Omental fat pad (tissue), 4 donors: ENCODE data around the gene SFXN4. TPM values are rescaled to one million over a fixed set of nuclear protein-coding genes. Genes with fewer than 3 reads are reported as not detected.
A peak's percentile ranks its signal among the peaks of the same experiment; 100 is the strongest.

Source experiments
- ATAC-seq: fragments of 150-250 bp; one replicate; pipeline ENCODE4 v1.9.1; 2016; ENCODE audit warnings: mild to moderate bottlenecking, moderate library complexity; ENCODE audit not compliant: low FRiP score
- DNase-seq: peaks from one replicate; pipeline ENCODE4 v3.0.0-alpha.2; 2019; ENCODE audit warnings: low spot score
- total RNA-seq, 4 donors: library from RNA; depleted of rRNA; stranded (reverse); fragments of >200 nt; gene quantifications; one replicate each; pipeline ENCODE4 v1.1.0, GENCODE V29; 2016
- TF ChIP-seq, protein P1 (sequence below), 3 donors: fragments of 450-650 bp; IDR thresholded peaks; one replicate each; pipeline ENCODE4 v1.5.1; 2016 to 2017; ENCODE audit warnings: antibody characterized with exemption in 3 of 3, mild to moderate bottlenecking in 3 of 3, moderate library complexity in 2 of 3

SFXN4 gene, protein sequence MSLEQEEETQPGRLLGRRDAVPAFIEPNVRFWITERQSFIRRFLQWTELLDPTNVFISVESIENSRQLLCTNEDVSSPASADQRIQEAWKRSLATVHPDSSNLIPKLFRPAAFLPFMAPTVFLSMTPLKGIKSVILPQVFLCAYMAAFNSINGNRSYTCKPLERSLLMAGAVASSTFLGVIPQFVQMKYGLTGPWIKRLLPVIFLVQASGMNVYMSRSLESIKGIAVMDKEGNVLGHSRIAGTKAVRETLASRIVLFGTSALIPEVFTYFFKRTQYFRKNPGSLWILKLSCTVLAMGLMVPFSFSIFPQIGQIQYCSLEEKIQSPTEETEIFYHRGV
- 10 to 100 TPM; 17.1 to 30.1 (median 24.2) TPM for total RNA-seq

DNA sequence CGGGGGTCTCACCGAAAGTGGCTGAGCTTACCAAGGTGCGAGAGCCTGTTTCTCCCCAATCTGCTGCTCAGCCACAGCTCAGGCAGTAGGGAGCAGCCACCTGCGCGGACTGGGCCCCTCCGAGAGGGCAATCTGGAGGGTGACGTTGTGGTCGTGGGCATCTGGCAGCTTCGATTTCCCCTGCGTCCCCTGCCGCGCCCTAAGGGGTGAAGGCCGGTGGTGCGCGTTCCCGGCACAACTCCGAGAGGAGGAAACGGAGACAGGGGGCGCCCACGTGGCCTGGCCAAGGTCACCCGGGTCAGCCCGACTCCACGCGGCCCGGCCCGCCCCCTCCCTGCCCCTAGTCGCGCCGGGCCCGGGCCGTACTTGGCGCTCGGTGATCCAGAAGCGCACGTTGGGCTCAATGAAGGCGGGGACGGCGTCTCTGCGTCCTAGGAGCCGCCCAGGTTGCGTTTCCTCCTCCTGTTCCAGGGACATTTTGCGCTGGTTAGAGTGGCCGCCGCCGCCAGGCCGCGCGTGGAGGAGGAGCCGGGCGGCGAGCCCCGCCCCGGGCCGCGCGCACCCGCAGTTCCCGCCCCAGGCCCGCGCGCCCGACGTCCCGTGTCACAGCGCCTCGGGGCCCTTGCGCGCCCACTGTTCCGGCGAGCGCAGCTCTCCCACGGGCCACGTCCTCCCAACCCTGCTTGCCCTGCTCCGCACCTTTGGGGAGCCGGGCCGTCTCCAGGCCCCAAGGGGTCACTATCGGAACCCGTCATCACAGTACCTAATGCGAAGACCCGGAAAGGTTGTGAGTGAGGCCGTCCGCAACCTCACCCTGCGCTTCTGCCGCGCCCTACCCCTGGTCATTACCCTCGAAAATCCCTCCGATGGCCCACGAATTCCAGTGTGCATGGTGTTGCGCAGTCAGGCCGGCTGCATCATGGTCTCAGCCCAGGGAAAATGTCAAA lies at the start of gene SFXN4:
SFXN4 (minus strand) TSS at position 544 of the 947 bp plus-strand sequence; CDS start at position 477, 67 bp downstream.
- ATAC-seq: peak; percentile 94
- TF ChIP-seq, protein P1, sequence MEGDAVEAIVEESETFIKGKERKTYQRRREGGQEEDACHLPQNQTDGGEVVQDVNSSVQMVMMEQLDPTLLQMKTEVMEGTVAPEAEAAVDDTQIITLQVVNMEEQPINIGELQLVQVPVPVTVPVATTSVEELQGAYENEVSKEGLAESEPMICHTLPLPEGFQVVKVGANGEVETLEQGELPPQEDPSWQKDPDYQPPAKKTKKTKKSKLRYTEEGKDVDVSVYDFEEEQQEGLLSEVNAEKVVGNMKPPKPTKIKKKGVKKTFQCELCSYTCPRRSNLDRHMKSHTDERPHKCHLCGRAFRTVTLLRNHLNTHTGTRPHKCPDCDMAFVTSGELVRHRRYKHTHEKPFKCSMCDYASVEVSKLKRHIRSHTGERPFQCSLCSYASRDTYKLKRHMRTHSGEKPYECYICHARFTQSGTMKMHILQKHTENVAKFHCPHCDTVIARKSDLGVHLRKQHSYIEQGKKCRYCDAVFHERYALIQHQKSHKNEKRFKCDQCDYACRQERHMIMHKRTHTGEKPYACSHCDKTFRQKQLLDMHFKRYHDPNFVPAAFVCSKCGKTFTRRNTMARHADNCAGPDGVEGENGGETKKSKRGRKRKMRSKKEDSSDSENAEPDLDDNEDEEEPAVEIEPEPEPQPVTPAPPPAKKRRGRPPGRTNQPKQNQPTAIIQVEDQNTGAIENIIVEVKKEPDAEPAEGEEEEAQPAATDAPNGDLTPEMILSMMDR (IDR thresholded peaks at IDR 0.05): no peak
- peak; percentile 50 for DNase-seq

DNA sequence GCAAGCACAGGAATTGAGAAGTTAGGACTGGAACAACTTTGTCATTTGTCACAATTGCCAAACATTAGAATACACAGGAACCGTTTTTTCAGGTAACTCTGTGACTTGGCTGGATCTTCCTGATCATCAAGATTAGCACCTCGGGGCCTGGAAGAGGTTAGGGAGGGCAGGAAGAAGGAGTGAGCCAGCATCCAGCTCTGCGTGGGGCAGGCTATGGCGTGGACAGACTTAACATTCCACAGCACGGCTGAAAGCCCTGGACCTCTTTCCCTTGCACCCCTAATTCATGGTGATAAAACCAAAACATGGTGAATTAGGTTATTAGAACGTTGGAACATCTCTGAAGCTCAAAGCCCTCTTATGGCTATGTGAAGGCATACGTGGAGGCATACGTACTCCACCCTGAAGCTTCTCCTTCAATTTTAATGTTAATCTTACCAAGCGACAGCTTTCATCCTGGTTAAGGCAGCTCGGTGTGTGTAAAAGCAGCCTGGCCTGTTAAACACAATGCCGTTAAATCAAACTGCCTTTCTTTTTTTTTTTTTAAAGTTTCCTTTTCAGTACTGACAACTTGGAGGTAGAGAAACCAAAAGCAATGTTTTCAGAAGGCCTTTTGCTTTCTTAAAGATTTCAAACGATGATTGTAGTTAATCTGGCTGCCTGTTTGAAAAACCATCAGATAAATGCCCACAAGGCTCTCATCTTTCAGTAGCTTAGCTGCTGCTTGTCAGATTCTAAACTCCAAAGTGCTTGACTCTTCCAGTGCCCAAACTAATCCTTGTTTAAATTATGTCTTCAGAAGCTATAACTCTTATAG lies 46.3 kb upstream of the SFXN4 start:
- TF ChIP-seq, protein P1 (IDR thresholded peaks at IDR 0.05): no peak
- ATAC-seq (no peak), DNase-seq (no peak)

DNA sequence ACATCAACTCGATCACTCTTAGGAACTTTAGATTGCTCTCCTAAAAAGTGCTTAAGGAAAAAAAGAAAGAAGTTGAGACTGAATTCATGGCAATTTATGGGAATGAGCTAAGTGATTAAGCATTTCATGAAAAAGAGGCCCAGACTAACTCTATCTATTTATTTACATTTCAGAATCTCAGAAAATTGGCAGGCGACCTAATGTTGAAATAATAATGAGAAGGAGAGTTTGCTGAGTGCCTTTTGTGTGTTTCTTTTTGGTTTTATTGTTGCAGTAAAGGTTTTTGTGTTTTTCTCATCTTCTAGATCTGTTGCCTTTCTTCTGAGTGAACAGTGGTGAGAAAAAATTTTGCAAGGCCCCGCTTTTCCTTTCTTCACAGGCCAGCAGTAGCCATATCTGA lies 45.7 kb upstream of the SFXN4 start:
- DNase-seq (no peak), ATAC-seq (no peak)
- TF ChIP-seq, protein P1 (IDR thresholded peaks at IDR 0.05): no peak

DNA sequence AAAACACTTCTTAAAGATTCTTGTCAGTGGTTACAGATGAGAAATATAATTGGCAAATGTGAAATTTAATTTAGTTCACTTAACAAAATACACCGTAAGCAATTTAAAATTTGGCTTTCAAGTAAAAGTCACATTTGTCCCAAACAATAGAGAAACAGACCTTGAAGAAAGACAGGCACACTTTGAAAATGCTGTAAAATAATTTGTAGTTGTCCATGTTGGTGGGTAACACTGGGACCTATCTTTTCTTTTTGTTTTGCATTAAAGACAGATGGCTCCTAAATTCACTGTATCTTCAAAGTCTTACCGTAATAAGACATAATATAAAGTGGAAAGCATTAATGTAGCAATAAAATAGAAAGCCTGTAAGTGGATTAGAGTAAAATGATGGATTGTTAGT lies 45.1 kb upstream of the SFXN4 start:
- DNase-seq: no peak
- TF ChIP-seq, protein P1 (IDR thresholded peaks at IDR 0.05): no peak
- no peak for ATAC-seq

DNA sequence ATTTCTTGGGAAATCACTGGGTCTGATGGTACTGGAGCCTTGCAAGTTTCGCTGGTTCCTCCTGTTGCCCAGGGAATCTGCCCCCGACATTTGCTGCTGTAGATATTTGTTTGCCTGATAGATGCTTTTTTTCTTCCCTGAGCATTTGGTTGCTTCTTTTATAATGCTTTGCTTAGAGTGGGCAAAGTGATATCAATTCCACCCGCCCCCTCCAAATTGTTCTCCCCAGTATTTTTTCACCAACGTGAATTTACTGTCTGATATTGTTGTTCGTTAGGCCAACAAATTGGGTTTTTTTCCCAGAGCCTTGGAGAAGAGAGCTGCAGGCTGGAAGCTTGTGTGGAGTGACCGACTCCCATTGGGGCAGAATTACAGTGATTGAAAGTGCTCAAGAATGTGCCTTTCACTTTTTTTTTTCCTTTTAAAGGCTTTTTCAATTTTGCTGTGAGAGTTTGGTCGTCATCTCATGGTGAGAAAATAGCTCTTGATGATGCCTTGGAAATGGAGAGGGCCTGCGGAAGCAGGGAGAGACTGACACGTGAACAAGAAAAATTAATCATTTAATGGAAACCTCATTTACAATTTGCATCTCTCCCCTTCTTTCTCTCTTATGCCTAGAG lies 44.3 kb upstream of the SFXN4 start:
- ATAC-seq (no peak), DNase-seq (no peak)
- TF ChIP-seq, protein P1 (IDR thresholded peaks at IDR 0.05): no peak

DNA sequence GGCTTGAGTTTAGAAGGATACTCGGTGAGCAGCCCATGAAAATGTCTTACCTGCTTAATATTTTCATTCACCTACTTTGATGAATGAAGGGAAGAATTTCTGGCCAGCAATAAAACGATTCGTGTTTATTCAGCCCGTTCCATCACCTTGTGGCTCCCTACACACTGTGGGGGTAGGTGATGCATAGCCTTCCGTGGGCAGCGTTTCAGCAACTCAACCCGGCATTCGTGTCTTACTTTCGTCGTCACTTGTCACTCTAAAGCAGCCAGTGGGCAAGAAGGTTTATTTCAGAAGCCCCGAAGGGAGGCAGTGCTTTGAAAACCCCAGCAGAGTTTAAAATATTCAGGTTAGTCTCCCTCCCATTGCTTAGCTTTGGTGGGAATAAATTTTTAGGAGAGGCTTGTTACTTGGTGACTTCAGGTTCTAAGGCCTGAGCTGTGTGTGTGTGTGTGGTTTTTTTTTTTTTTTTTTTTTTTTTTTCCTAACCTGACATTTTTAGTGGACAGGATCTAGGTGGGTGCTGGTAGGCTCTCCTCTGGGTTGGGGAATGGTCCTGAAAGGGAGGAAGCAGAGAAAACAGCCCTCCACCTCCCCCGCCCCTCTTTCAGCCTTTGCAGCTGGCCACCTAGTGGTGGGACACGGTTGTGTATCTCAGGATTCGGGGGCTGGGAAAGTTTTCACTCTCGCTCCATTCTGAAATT lies 43.7 kb upstream of the SFXN4 start:
- peak; percentile 66 for DNase-seq
- peak; percentile 29 for ATAC-seq
- TF ChIP-seq, protein P1 (IDR thresholded peaks at IDR 0.05): peak in 2 of 3 donors; percentile 55 to 79
